Activated naive CD8-positive, alpha-beta T cell treated with anti-CD3 and anti-CD28 coated beads, Interleukin-2, amount 50 U/mL, for 24 hours (primary cell): ENCODE measurements around the gene ZFYVE27.

ENCODE experiments used
- ATAC-seq: fragments of 150-1000 bp; cut with Tn5 transposase; one replicate; pipeline ENCODE4 v1.10.0; 2021
- DNase-seq: peaks from one replicate; pipeline ENCODE4 v3.0.0; 2021
- H3K27ac Mint-ChIP-seq: one replicate; pipeline ENCODE4 v1.8.0; 2021; ENCODE audit warnings: mild to moderate bottlenecking, mixed read lengths
- H3K27me3 Mint-ChIP-seq: one replicate; pipeline ENCODE4 v1.8.0; 2021; ENCODE audit warnings: mixed read lengths
- H3K36me3 Mint-ChIP-seq: one replicate; pipeline ENCODE4 v1.8.0; 2021; ENCODE audit warnings: low read depth, mixed read lengths
- H3K4me1 Mint-ChIP-seq: one replicate; pipeline ENCODE4 v1.8.0; 2021; ENCODE audit warnings: mixed read lengths
- H3K4me3 Mint-ChIP-seq: one replicate; pipeline ENCODE4 v1.8.0; 2021; ENCODE audit warnings: mild to moderate bottlenecking, moderate library complexity, mixed read lengths
- H3K9me3 Mint-ChIP-seq: one replicate; pipeline ENCODE4 v1.8.0; 2021; ENCODE audit warnings: mixed read lengths

Gene ZFYVE27

GRCh38 chr10:97766996-97767924 lies 30.3 kb downstream of the ZFYVE27 start:
- ATAC-seq (no peak), DNase-seq (no peak)
- no peaks in the 10 kb centered on the region for H3K9me3 Mint-ChIP-seq
- no peak overlapping the region for H3K4me3 Mint-ChIP-seq
- H3K27ac Mint-ChIP-seq: no peak overlapping the region
- peaks cover 21% of the 10 kb centered on the region for H3K27me3 Mint-ChIP-seq
- peaks cover 15% of the 10 kb centered on the region for H3K4me1 Mint-ChIP-seq
- no peaks in the 10 kb centered on the region for H3K36me3 Mint-ChIP-seq

- no peak overlapping the region for H3K27ac Mint-ChIP-seq
- H3K9me3 Mint-ChIP-seq: no peaks in the 10 kb centered on the region
- no peaks in the 10 kb centered on the region for H3K36me3 Mint-ChIP-seq
- no peak for DNase-seq
- peaks cover 27% of the 10 kb centered on the region for H3K27me3 Mint-ChIP-seq
- no peak overlapping the region for H3K4me3 Mint-ChIP-seq
- no peak for ATAC-seq
- peaks cover 16% of the 10 kb centered on the region for H3K4me1 Mint-ChIP-seq
Observed at GRCh38 chr10:97768322-97769315, 31.7 kb downstream of the ZFYVE27 start.

- Mint-ChIP-seq H3K27ac (no peak overlapping the region), H3K27me3 (peaks cover 27% of the 10 kb centered on the region), H3K4me3 (peak overlapping the region; percentile 67), H3K9me3 (no peaks in the 10 kb centered on the region), H3K4me1 (peaks cover 14% of the 10 kb centered on the region), H3K36me3 (no peaks in the 10 kb centered on the region)
- DNase-seq (no peak), ATAC-seq (no peak)
Observed at GRCh38 chr10:97770255-97770654, 33.3 kb downstream of the ZFYVE27 start.

GRCh38 chr10:97771055-97771891 lies 34.3 kb downstream of the ZFYVE27 start:
- no peak overlapping the region for H3K27ac Mint-ChIP-seq
- ATAC-seq (peak; percentile 34), DNase-seq (no peak)
- peaks cover 27% of the 10 kb centered on the region for H3K27me3 Mint-ChIP-seq
- no peaks in the 10 kb centered on the region for H3K9me3 Mint-ChIP-seq
- peak overlapping the region; percentile 67 for H3K4me3 Mint-ChIP-seq
- H3K36me3 Mint-ChIP-seq: no peaks in the 10 kb centered on the region
- H3K4me1 Mint-ChIP-seq: peaks cover 14% of the 10 kb centered on the region

- ATAC-seq (peak; percentile 24), DNase-seq (no peak)
- no peak within 1 kb of the TSS for H3K27ac Mint-ChIP-seq
- H3K9me3 Mint-ChIP-seq: no peaks in the 10 kb centered on the region
- no peaks in the 10 kb centered on the region for H3K36me3 Mint-ChIP-seq
- H3K4me3 Mint-ChIP-seq: peak within 1 kb of the TSS; percentile 67
- H3K27me3 Mint-ChIP-seq: peaks cover 27% of the 10 kb centered on the region
- peaks cover 14% of the 10 kb centered on the region for H3K4me1 Mint-ChIP-seq
Observed at GRCh38 chr10:97771913-97772823, 35.2 kb downstream of the ZFYVE27 start, which contains the start of gene SFRP5. Gene SFRP5, minus strand, starts transcription at chr10:97771999. Its CDS starts 166 bp downstream, at chr10:97771833.

- H3K4me3 Mint-ChIP-seq: no peak overlapping the region
- H3K36me3 Mint-ChIP-seq: no peaks in the 10 kb centered on the region
- H3K27ac Mint-ChIP-seq: no peak overlapping the region
Observed at GRCh38 chr10:97773096-97773495, 36.2 kb downstream of the ZFYVE27 start.

GRCh38 chr10:97774811-97775294 lies 37.9 kb downstream of the ZFYVE27 start:
- no peaks in the 10 kb centered on the region for H3K36me3 Mint-ChIP-seq
- H3K4me3 Mint-ChIP-seq: no peak overlapping the region
- peaks cover 25% of the 10 kb centered on the region for H3K27me3 Mint-ChIP-seq
- no peaks in the 10 kb centered on the region for H3K9me3 Mint-ChIP-seq
- no peak overlapping the region for H3K27ac Mint-ChIP-seq
- peaks cover 14% of the 10 kb centered on the region for H3K4me1 Mint-ChIP-seq
- DNase-seq (no peak), ATAC-seq (no peak)

More at GRCh38 chr10:97773096-97773495, 36.2 kb downstream of the ZFYVE27 start:
- H3K4me1 Mint-ChIP-seq: peaks cover 14% of the 10 kb centered on the region
- no peak for ATAC-seq
- H3K9me3 Mint-ChIP-seq: no peaks in the 10 kb centered on the region
- H3K27me3 Mint-ChIP-seq: peaks cover 27% of the 10 kb centered on the region
- DNase-seq: no peak

GRCh38 chr10:97777143-97777542 lies 40.2 kb downstream of the ZFYVE27 start:
- no peak for DNase-seq
- Mint-ChIP-seq H3K9me3 (no peaks in the 10 kb centered on the region), H3K4me3 (no peak overlapping the region), H3K27ac (no peak overlapping the region), H3K4me1 (peaks cover 20% of the 10 kb centered on the region), H3K27me3 (peaks cover 8% of the 10 kb centered on the region), H3K36me3 (no peaks in the 10 kb centered on the region)
- no peak for ATAC-seq

GRCh38 chr10:97778452-97779302 lies 41.7 kb downstream of the ZFYVE27 start:
- Mint-ChIP-seq H3K4me1 (peaks cover 24% of the 10 kb centered on the region), H3K4me3 (no peak overlapping the region), H3K27me3 (no peaks in the 10 kb centered on the region), H3K27ac (no peak overlapping the region), H3K9me3 (no peaks in the 10 kb centered on the region), H3K36me3 (no peaks in the 10 kb centered on the region)
- DNase-seq: no peak
- no peak for ATAC-seq

GRCh38 chr10:97779492-97779891 lies 42.6 kb downstream of the ZFYVE27 start:
- ATAC-seq (no peak), DNase-seq (no peak)
- Mint-ChIP-seq H3K27ac (no peak overlapping the region), H3K27me3 (no peaks in the 10 kb centered on the region), H3K4me3 (no peak overlapping the region), H3K4me1 (peaks cover 24% of the 10 kb centered on the region), H3K36me3 (no peaks in the 10 kb centered on the region), H3K9me3 (no peaks in the 10 kb centered on the region)

GRCh38 chr10:97779975-97780374 lies 43.0 kb downstream of the ZFYVE27 start:
- H3K9me3 Mint-ChIP-seq: no peaks in the 10 kb centered on the region
- H3K36me3 Mint-ChIP-seq: no peaks in the 10 kb centered on the region
- H3K4me1 Mint-ChIP-seq: peaks cover 24% of the 10 kb centered on the region
- no peak for DNase-seq
- no peaks in the 10 kb centered on the region for H3K27me3 Mint-ChIP-seq
- H3K27ac Mint-ChIP-seq: no peak overlapping the region
- no peak for ATAC-seq
- no peak overlapping the region for H3K4me3 Mint-ChIP-seq

- DNase-seq (no peak), ATAC-seq (peak; percentile 14)
- peaks cover 24% of the 10 kb centered on the region for H3K4me1 Mint-ChIP-seq
- H3K27me3 Mint-ChIP-seq: no peaks in the 10 kb centered on the region
- no peaks in the 10 kb centered on the region for H3K9me3 Mint-ChIP-seq
- no peaks in the 10 kb centered on the region for H3K36me3 Mint-ChIP-seq
- peak overlapping the region; percentile 39 for H3K27ac Mint-ChIP-seq
- no peak overlapping the region for H3K4me3 Mint-ChIP-seq
Observed at GRCh38 chr10:97780841-97781617, 44.1 kb downstream of the ZFYVE27 start.
